CD4-positive, alpha-beta T cell treated with Interleukin-17A for 4 hours (primary cell): Measurements from ENCODE around the gene OTUD3.
"Not testable (repeated sequence)": the region's sequence is repeated elsewhere in the genome, so short reads cannot be mapped to it uniquely, and the experiment has no call there.

ENCODE experiments used
- DNase-seq: peaks from one replicate; pipeline ENCODE4 v3.0.0-alpha.2; 2020; ENCODE audit warnings: mixed read lengths

OTUD3 gene

GRCh38 chr1:19882111-19883071, at the start of gene OTUD3:
Gene OTUD3 (plus strand): TSS chr1:19882395. CDS start chr1:19882514, 119 bp downstream.
- DNase-seq: peak; percentile 95

- DNase-seq: no peak
These were observed 46.6 kb upstream of the OTUD3 start for GRCh38 chr1:19835578-19835977.

- DNase-seq: no peak
These were observed 44.3 kb upstream of the OTUD3 start for GRCh38 chr1:19837866-19838265.

GRCh38 chr1:19840228-19840627, 42.0 kb upstream of the OTUD3 start:
- no peak for DNase-seq

GRCh38 chr1:19844731-19845495, 37.3 kb upstream of the OTUD3 start:
- DNase-seq: no peak

GRCh38 chr1:19845555-19845954, 36.6 kb upstream of the OTUD3 start:
- no peak for DNase-seq

- no peak for DNase-seq
These were observed 35.9 kb upstream of the OTUD3 start for GRCh38 chr1:19846338-19846737.

GRCh38 chr1:19847334-19847733, 34.9 kb upstream of the OTUD3 start:
- not testable (repeated sequence) for DNase-seq

GRCh38 chr1:19849307-19849706, 32.9 kb upstream of the OTUD3 start:
- DNase-seq: not testable (repeated sequence)

- DNase-seq: no peak
These were observed 32.0 kb upstream of the OTUD3 start for GRCh38 chr1:19850214-19850613.

- no peak for DNase-seq
These were observed 30.2 kb upstream of the OTUD3 start for GRCh38 chr1:19852036-19852435.

- no peak for DNase-seq
These were observed 27.3 kb upstream of the OTUD3 start for GRCh38 chr1:19854866-19855265.

- DNase-seq: no peak
These were observed 23.3 kb upstream of the OTUD3 start for GRCh38 chr1:19858893-19859292.

GRCh38 chr1:19859876-19860275, 22.3 kb upstream of the OTUD3 start:
- no peak for DNase-seq

GRCh38 chr1:19860418-19860817, 21.8 kb upstream of the OTUD3 start:
- DNase-seq: no peak

- no peak for DNase-seq
These were observed 21.2 kb upstream of the OTUD3 start for GRCh38 chr1:19861034-19861433.

- DNase-seq: no peak
These were observed 20.2 kb upstream of the OTUD3 start for GRCh38 chr1:19861842-19862530.

- no peak for DNase-seq
These were observed 19.3 kb upstream of the OTUD3 start for GRCh38 chr1:19862944-19863343.

- DNase-seq: no peak
These were observed 17.5 kb upstream of the OTUD3 start for GRCh38 chr1:19864570-19865160.

GRCh38 chr1:19866029-19866428, 16.2 kb upstream of the OTUD3 start:
- no peak for DNase-seq

- DNase-seq: no peak
These were observed 15.4 kb upstream of the OTUD3 start for GRCh38 chr1:19866758-19867157.

- not testable (repeated sequence) for DNase-seq
These were observed 13.6 kb upstream of the OTUD3 start for GRCh38 chr1:19868575-19868974.

- not testable (repeated sequence) for DNase-seq
These were observed 12.7 kb upstream of the OTUD3 start for GRCh38 chr1:19869453-19869852.
